ENCODE results near the gene SLC13A3. TPM values are rescaled to one million over a fixed set of nuclear protein-coding genes. Genes with fewer than 3 reads are reported as not detected.

The SLC13A3 gene
- total RNA-seq, 1 donor from 2014 or later, result 12.3 TPM

- no peak for DNase-seq (ENCODE audit: low spot score)
Observed at GRCh38 chr20:46605978-46606816, 45.1 kb downstream of the SLC13A3 start.

- DNase-seq (ENCODE audit: low spot score), result no peak
Observed at GRCh38 chr20:46605181-46605580, 46.1 kb downstream of the SLC13A3 start.

- DNase-seq (ENCODE audit: low spot score), result no peak
Observed at GRCh38 chr20:46604551-46605133, 46.6 kb downstream of the SLC13A3 start.

GRCh38 chr20:46602429-46602828 lies 48.8 kb downstream of the SLC13A3 start:
- DNase-seq (ENCODE audit: low spot score), result no peak

- no peak for DNase-seq (ENCODE audit: low spot score)
Observed at GRCh38 chr20:46601603-46602122, 49.6 kb downstream of the SLC13A3 start.

GRCh38 chr20:46600286-46600752 lies 50.9 kb downstream of the SLC13A3 start:
- DNase-seq (ENCODE audit: low spot score), result no peak

- DNase-seq (ENCODE audit: low spot score), result no peak
Observed at GRCh38 chr20:46599227-46599987, 51.9 kb downstream of the SLC13A3 start.

GRCh38 chr20:46595933-46596332 lies 55.3 kb downstream of the SLC13A3 start:
- no peak for DNase-seq (ENCODE audit: low spot score)

- DNase-seq (ENCODE audit: low spot score), result no peak
Observed at GRCh38 chr20:46594725-46595124, 56.5 kb downstream of the SLC13A3 start.

GRCh38 chr20:46592580-46593362 lies 58.5 kb downstream of the SLC13A3 start:
- DNase-seq (ENCODE audit: low spot score), result no peak

GRCh38 chr20:46590443-46590842 lies 60.8 kb downstream of the SLC13A3 start:
- no peak for DNase-seq (ENCODE audit: low spot score)

- no peak for DNase-seq (ENCODE audit: low spot score)
Observed at GRCh38 chr20:46588532-46589511, 62.4 kb downstream of the SLC13A3 start.

- DNase-seq (ENCODE audit: low spot score), result no peak
Observed at GRCh38 chr20:46587986-46588385, 63.3 kb downstream of the SLC13A3 start.

- no peak for DNase-seq (ENCODE audit: low spot score)
Observed at GRCh38 chr20:46586724-46587123, 64.5 kb downstream of the SLC13A3 start.

GRCh38 chr20:46584508-46584907 lies 66.8 kb downstream of the SLC13A3 start:
- no peak for DNase-seq (ENCODE audit: low spot score)

GRCh38 chr20:46583411-46584214 lies 67.6 kb downstream of the SLC13A3 start:
- DNase-seq (ENCODE audit: low spot score), result no peak

- DNase-seq (ENCODE audit: low spot score), result no peak
Observed at GRCh38 chr20:46582648-46583047, 68.6 kb downstream of the SLC13A3 start.

GRCh38 chr20:46581391-46581790 lies 69.9 kb downstream of the SLC13A3 start:
- no peak for DNase-seq (ENCODE audit: low spot score)

- DNase-seq (ENCODE audit: low spot score), result no peak
Observed at GRCh38 chr20:46580613-46581205, 70.5 kb downstream of the SLC13A3 start.

Measured in umbilical cord (tissue), 2 donors.